ENCODE data around the gene SCN4A.
A peak's percentile ranks its signal among the peaks of the same experiment; 100 is the strongest.

DNA sequence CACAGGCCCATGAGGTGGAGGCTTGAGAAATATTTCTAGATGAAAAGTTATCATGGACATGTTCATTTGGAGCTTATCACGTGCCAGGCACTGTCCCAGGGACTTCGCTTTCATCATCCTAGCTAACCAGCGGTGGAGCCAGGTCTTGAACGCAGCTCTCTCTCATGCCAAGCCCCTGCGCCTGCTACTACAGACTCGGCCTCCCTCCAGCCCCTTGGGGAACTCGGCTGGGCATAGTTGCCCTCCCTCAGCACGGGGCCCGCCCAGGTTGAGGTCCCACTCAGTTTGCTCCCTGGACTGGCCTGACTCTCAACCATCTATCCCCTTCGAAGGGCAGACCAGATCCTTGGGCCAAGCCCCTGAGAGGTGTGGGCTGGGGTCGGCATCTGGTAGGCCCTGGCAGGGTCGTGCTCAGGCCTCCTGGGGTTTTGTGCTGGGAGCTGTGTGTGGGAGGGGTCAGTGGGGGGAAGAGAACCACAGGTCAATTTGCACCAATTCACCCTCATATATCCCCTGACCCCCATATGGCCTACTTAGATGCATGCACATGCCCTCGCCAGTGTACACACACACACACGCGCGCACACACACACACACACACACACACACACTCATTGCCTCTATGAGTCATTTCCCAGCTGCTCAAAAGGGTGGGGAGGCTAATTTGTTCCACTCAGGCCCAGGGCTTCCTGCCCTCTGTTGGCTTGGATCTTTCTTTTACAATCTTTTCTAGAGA lies 12.1 kb upstream of the SCN4A start:
- TF ChIP-seq POLR2A (IDR thresholded peaks at IDR 0.05) (no peak), EP300 (IDR thresholded peaks at IDR 0.05) (peak in 1 of 4 donors; percentile 69), POLR2AphosphoS5 (IDR thresholded peaks at IDR 0.05) (peak; percentile 45 to 62)
- TF ChIP-seq, protein P1, sequence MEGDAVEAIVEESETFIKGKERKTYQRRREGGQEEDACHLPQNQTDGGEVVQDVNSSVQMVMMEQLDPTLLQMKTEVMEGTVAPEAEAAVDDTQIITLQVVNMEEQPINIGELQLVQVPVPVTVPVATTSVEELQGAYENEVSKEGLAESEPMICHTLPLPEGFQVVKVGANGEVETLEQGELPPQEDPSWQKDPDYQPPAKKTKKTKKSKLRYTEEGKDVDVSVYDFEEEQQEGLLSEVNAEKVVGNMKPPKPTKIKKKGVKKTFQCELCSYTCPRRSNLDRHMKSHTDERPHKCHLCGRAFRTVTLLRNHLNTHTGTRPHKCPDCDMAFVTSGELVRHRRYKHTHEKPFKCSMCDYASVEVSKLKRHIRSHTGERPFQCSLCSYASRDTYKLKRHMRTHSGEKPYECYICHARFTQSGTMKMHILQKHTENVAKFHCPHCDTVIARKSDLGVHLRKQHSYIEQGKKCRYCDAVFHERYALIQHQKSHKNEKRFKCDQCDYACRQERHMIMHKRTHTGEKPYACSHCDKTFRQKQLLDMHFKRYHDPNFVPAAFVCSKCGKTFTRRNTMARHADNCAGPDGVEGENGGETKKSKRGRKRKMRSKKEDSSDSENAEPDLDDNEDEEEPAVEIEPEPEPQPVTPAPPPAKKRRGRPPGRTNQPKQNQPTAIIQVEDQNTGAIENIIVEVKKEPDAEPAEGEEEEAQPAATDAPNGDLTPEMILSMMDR (IDR thresholded peaks at IDR 0.05), result no peak

All from upper lobe of left lung (tissue), 4 donors.